HepG2 (cell line): ENCODE data around the gene PAQR7. TPM values are rescaled to one million over a fixed set of nuclear protein-coding genes. Genes with fewer than 3 reads are reported as not detected.

Experiments
- ARID2 ChIP-seq: sonication (generic); formaldehyde crosslinking; IDR thresholded peaks from 2 replicates; pipeline ENCODE4 v1.8.1; 2022; ENCODE audit warnings: mild to moderate bottlenecking, missing genetic modification reagents, borderline replicate concordance
- E2F2 ChIP-seq: sonication (generic); formaldehyde crosslinking; IDR thresholded peaks from 2 replicates; pipeline ENCODE4 v1.4.0; 2020; ENCODE audit warnings: missing genetic modification reagents, borderline replicate concordance
- HMGA1 ChIP-seq: sonication (generic); formaldehyde crosslinking; conservative IDR thresholded peaks from 2 replicates; pipeline ENCODE4 v1.4.0; 2020; ENCODE audit warnings: missing genetic modification reagents
- HNF4A ChIP-seq: sonication (generic); formaldehyde crosslinking; IDR thresholded peaks from 2 replicates; pipeline ENCODE4 v1.4.0; 2020; ENCODE audit warnings: missing genetic modification reagents
- KDM5B ChIP-seq: sonication (generic); formaldehyde crosslinking; IDR thresholded peaks from 2 replicates; pipeline ENCODE4 v1.4.0; 2020; ENCODE audit warnings: missing genetic modification reagents, mild to moderate bottlenecking, borderline replicate concordance
- KLF9 ChIP-seq: IDR thresholded peaks from 2 replicates; pipeline ENCODE4 v1.6.1; 2016; ENCODE audit warnings: low read depth
- MLX ChIP-seq: IDR thresholded peaks from 2 replicates; pipeline ENCODE4 v1.6.1; 2016
- MYPOP ChIP-seq: sonication (generic); formaldehyde crosslinking; IDR thresholded peaks from 2 replicates; pipeline ENCODE4 v1.8.1; 2023; ENCODE audit warnings: mild to moderate bottlenecking, moderate library complexity, missing genetic modification reagents
- NFAT5 ChIP-seq: sonication (generic); formaldehyde crosslinking; IDR thresholded peaks from 2 replicates; pipeline ENCODE4 v1.4.0; 2020; ENCODE audit warnings: missing genetic modification reagents
- NKX3-1 ChIP-seq: sonication (generic); formaldehyde crosslinking; IDR thresholded peaks from 2 replicates; pipeline ENCODE4 v1.5.0; 2020; ENCODE audit warnings: missing genetic modification reagents
- RBFOX2 ChIP-seq: fragments of 200-400 bp; formaldehyde crosslinking; IDR thresholded peaks from 2 replicates; pipeline ENCODE4 v1.6.1; 2017; ENCODE audit warnings: low read depth, mild to moderate bottlenecking, low read length
- RELA ChIP-seq: sonication (generic); formaldehyde crosslinking; IDR thresholded peaks from 2 replicates; pipeline ENCODE4 v1.4.0; 2020; ENCODE audit warnings: missing genetic modification reagents
- SATB2 ChIP-seq: sonication (generic); formaldehyde crosslinking; IDR thresholded peaks from 2 replicates; pipeline ENCODE4 v1.5.0; 2020; ENCODE audit warnings: missing genetic modification reagents
- SNAPC5 ChIP-seq: sonication (generic); formaldehyde crosslinking; IDR thresholded peaks from 2 replicates; pipeline ENCODE4 v1.8.1; 2023; ENCODE audit warnings: mild to moderate bottlenecking, missing genetic modification reagents, borderline replicate concordance
- SRSF1 ChIP-seq: fragments of 200-400 bp; formaldehyde crosslinking; optimal IDR thresholded peaks from 2 replicates; pipeline ENCODE3; 2017; ENCODE audit warnings: mild to moderate bottlenecking, low read depth, low read length, moderate library complexity
- TSC22D2 ChIP-seq: sonication (generic); formaldehyde crosslinking; IDR thresholded peaks from 2 replicates; pipeline ENCODE4 v1.5.1; 2020; ENCODE audit warnings: missing genetic modification reagents, mild to moderate bottlenecking, borderline replicate concordance
- ZMYM4 ChIP-seq: sonication (generic); formaldehyde crosslinking; IDR thresholded peaks from 2 replicates; pipeline ENCODE4 v1.8.1; 2023; ENCODE audit warnings: mild to moderate bottlenecking, missing genetic modification reagents
- ZNF770 ChIP-seq: sonication (generic); formaldehyde crosslinking; IDR thresholded peaks from 2 replicates; pipeline ENCODE4 v1.5.0; 2020; ENCODE audit warnings: mild to moderate bottlenecking, missing genetic modification reagents
- polyA plus RNA-seq, 8 experiments: library from polyadenylated mRNA; depleted of rRNA in 3 of 8; stranded (reverse) in 7 of 8; unstranded in 1 of 8; fragments of >200 nt; fragmentation: Illumina TruSeq in 4 of 8; extraction: Trizol in 4 of 8; gene quantifications; 2 replicates each; pipeline versions ENCODE4 v1.2.1 to v1.2.3, GENCODE V29; 2011 to 2016; ENCODE audit warnings: low read depth in 4 of 8, missing spikeins in 1 of 8, mixed read lengths in 1 of 8; ENCODE audit not compliant: insufficient read depth in 1 of 8
- total RNA-seq, 5 experiments: library from RNA; depleted of rRNA; stranded (reverse); fragments of >200 nt; fragmentation: Illumina TruSeq; extraction: Trizol; gene quantifications; 2 replicates each; pipeline ENCODE4 v1.2.3, GENCODE V29; 2016; ENCODE audit warnings: low read depth in 1 of 5

Gene PAQR7
- total and polyA plus RNA-seq, 2 of the 13 experiments (the other 11 are each of a cell fraction or from before 2014, with no cell fraction given) = 13.2 to 16.6 TPM

- TF ChIP-seq KDM5B (CRISPR knock-in tag) = no peak
- no peak for TF ChIP-seq HNF4A (CRISPR knock-in tag)
- TF ChIP-seq RELA = no peak
- no peak for TF ChIP-seq MYPOP (CRISPR knock-in tag)
- TF ChIP-seq RBFOX2 = no peak
- TF ChIP-seq E2F2 (CRISPR knock-in tag) = no peak
- TF ChIP-seq HMGA1 = no peak
- TF ChIP-seq KLF9 (CRISPR knock-in tag) = 0 out of 2 replicates have a peak, but pooled peaks have one; percentile 65
- no peak for TF ChIP-seq SATB2 (CRISPR knock-in tag)
- no peak for TF ChIP-seq SRSF1
- no peak for TF ChIP-seq MLX
- TF ChIP-seq SNAPC5 (CRISPR knock-in tag) = no peak
- TF ChIP-seq NKX3-1 = 0 out of 2 replicates have a peak, but pooled peaks have one; percentile 14
- no peak for TF ChIP-seq TSC22D2 (CRISPR knock-in tag)
- TF ChIP-seq NFAT5 = no peak
- TF ChIP-seq ZMYM4 (CRISPR knock-in tag) = no peak
- no peak for TF ChIP-seq ARID2 (CRISPR knock-in tag)
- TF ChIP-seq ZNF770 = no peak
Observed at GRCh38 chr1:25904943-25905679, 29.6 kb upstream of the PAQR7 start (continued).
